Stimulated activated CD4-positive, alpha-beta T cell treated with anti-CD3 and anti-CD28 coated beads, Interleukin-15, amount 100 ng/mL, for 48 hours (primary cell): ENCODE data around the gene ZNF425.
"Not testable (repeated sequence)": the region's sequence is repeated elsewhere in the genome, so short reads cannot be mapped to it uniquely, and the experiment has no call there.

ENCODE experiments used
- DNase-seq, 2 donors: peaks; one replicate each; pipeline ENCODE4 v3.0.0-alpha.2; 2020; ENCODE audit warnings: low read depth in 2 of 2

Gene ZNF425

GRCh38 chr7:149130572-149131198 lies 4.6 kb upstream of the ZNF425 start:
- DNase-seq: no peak

DNA sequence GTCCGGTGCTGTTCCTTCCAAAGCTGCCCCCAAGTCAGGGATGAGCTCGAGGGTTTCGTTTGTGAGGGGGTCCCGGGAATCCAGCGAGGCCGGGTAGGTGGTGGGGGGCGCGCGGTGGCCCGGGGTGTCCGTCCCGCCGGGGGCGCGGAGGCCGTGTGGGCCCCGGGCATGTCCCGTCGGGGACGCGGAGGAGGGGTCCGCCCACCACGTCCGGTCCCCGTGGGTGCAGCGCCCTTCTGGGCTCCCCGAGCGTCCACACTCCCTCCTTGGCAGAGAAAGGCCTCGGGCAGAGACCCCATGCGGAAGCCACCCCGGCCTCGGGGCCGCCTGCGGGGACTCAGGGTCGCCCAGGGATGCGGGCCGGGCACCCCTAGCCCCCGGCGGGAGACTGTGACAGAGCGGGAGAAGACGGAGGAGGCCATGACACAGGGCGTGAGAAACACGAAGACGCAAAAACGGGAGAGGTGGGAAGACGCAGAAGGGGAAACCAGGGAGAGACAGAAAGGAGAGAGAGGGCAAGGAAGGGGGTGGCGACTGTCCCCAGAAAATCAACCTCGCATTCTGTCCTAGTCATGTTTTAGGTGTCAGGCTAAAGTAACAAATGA lies 640 bp upstream of the ZNF425 start:
- DNase-seq: peak; percentile 47 to 64

DNA sequence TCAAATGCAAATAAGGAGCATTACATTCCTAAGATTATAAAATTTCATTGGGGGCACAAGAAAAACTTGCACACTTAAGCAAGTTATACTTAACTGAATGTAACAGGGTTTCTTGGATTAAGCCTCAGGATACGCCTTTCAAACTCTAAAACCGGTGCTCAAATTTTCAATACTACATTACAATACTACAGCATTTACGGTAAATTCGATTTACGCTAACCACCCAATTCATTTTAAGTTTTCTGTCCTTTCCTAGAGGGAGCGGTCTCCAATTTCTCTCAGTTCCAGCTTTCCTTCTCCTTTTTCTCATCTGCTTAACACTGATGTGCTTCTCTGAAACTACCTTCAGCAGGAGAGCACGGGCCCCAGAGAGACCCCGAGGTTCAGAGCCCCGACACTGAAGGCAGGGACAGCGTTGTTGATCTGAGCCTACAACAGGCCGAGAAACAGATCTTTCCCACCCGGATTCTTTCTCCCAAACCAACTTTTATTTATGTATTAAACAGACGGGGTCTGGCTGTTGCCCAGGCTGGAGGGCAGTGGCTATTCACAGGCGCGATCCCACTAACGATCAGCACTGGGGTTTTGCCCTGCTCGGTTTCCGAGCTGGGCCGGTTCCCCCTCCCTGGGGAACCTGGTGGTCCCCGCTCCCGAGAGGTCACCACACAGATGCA lies 798 bp downstream of the ZNF425 start:
- no peak for DNase-seq

DNA sequence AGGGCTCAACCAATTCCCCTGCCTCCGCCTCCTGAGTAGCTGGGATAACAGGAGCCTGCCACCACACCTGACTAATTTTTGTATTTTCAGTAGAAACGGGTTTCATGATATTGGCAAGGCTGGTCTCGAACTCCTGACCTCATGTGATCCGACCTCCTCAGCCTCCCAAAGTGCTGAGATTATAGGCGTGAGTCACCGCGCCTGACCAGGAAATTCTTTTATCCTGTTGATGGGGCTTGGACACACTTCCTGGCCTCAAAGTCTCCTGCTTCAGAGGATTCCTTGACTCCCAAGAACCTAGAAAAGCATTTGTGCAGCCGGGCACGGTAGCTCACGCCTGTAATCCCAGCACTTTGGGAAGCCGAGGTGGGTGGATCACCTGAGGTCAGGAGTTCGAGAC lies 16.2 kb downstream of the ZNF425 start:
- DNase-seq: no peak

GRCh38 chr7:149104749-149105148 lies 21.4 kb downstream of the ZNF425 start:
- no peak for DNase-seq

DNA sequence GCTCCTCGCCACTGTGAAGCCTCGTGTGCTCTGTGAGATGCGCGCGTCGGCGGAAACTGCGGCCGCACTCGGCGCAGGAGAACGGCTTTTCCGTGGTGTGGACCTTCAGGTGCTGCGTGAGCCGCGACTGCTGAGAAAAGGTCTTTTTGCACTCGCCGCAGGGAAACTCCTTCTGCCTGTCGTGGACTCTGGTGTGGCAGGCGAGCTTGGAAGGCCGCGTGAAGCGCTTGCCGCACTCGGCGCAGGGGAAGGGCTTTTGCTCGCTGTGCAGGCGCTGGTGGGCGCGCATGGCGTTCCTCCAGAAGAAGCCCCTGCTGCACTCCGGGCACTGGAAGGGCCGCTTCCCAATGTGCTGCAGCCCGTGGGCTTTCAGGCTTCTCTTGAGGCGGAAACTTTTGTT lies 21.9 kb downstream of the ZNF425 start:
- no peak for DNase-seq

- DNase-seq: no peak
Observed at GRCh38 chr7:149103424-149103823, 22.7 kb downstream of the ZNF425 start.

DNA sequence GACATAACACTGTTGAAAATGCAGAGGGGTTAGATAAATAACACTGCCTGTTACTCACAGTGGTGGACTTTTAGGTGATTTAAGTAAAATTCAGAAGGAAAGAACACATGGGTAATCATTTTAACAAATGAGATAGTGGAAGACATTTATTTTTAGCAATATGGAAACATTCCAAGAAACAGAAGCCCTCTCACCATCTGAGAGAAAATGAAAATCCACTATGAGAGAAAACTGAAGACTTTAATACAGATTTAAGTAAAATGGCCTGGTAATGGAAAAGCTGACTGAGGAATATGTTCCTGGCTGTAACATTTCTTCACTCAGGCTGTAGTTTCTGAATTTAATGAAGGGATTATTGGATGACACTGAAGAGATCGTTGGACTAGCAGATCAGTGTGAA lies 23.5 kb downstream of the ZNF425 start:
- DNase-seq: no peak

- no peak for DNase-seq
Observed at GRCh38 chr7:149100821-149101220, 25.3 kb downstream of the ZNF425 start.

GRCh38 chr7:149099058-149099457 lies 27.1 kb downstream of the ZNF425 start:
- DNase-seq: no peak

DNA sequence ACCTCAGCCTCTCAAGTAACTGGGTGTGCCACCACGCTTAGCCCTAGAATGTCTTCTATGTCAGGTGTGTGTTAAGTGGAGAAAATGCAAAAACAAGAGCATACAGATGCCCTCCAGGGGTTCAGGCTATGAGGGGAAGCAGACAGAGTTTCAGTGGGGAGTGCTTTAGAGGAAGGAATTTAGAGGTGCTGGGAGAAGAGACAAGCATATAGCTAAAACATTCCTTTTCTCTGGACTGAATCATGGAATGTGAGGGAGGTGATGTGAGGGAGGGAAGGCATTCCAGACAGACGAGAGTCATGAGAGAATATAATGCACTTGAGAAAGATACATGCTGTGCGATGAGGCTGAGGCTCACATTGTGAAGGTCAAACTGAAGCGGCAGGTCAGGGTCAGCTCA lies 29.0 kb downstream of the ZNF425 start:
- no peak for DNase-seq

GRCh38 chr7:149093228-149093627 lies 32.9 kb downstream of the ZNF425 start:
- no peak for DNase-seq

- not testable (repeated sequence) for DNase-seq
Observed at GRCh38 chr7:149092244-149092643, 33.9 kb downstream of the ZNF425 start.

- DNase-seq: peak; percentile 90 to 94
Observed at GRCh38 chr7:149090397-149091195, 35.5 kb downstream of the ZNF425 start, which contains the start of gene ZNF786. Gene ZNF786 (minus strand): TSS chr7:149090718. CDS start chr7:149090640, 78 bp downstream.

DNA sequence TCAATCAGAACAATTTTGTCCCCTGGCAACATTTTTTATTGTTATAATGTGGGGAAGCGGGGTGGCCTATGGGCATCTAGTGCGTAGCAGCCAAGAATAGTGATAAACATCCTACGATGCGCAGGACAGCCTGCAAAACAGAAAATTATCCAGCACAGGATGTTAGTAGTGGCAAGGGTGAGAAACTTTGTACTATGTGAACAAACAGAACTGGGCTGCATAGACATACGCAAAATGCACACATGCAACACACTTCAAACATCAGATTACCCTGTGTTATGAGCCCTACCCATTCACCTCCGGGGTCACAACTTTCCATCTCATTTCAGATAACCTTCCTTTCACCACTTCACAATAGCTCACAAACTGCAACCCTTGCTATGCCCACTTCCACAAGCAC lies 38.7 kb downstream of the ZNF425 start:
- DNase-seq: no peak

- no peak for DNase-seq
Observed at GRCh38 chr7:149085866-149086265, 40.3 kb downstream of the ZNF425 start.

DNA sequence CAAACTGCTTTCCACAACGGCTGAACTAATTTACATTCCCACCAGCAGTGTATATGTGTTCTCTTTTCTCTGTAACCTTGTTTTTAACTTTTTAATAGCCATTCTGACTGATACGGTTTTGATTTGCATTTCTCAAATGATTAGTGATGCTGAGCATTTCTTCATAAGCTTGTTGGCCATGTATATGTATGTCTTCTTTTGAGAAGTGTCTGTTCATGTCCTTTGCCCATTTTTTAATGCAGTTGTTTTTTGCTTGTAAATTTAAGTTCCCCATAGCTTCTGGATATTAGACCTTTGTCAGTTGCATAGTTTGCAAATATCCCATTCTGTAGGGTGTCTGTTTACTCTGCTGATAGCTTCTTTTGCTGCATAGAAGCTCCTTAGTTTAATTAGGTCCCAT lies 41.7 kb downstream of the ZNF425 start:
- DNase-seq: no peak

DNA sequence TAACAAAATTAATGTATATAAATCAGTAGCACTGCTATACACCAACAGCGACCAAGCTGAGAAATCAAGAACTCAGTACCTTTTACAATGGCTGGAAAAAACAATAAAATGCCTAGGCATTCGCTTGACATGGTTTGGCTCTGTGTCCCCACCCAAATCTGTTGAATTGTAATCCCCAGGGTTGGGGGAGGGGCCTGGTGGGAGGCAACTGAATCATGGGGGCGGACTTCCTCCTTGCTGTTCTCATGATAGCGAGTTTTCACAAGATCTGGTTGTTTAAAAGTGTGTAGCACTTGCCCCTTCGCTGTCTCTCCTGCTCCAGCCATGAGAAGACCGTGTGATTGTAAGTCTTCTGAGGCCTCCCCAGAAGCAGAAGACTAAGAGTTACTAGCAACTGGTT lies 44.2 kb downstream of the ZNF425 start:
- DNase-seq: no peak

- no peak for DNase-seq
Observed at GRCh38 chr7:149077594-149077993, 48.5 kb downstream of the ZNF425 start.

- no peak for DNase-seq
Observed at GRCh38 chr7:149075286-149075685, 50.8 kb downstream of the ZNF425 start.

DNA sequence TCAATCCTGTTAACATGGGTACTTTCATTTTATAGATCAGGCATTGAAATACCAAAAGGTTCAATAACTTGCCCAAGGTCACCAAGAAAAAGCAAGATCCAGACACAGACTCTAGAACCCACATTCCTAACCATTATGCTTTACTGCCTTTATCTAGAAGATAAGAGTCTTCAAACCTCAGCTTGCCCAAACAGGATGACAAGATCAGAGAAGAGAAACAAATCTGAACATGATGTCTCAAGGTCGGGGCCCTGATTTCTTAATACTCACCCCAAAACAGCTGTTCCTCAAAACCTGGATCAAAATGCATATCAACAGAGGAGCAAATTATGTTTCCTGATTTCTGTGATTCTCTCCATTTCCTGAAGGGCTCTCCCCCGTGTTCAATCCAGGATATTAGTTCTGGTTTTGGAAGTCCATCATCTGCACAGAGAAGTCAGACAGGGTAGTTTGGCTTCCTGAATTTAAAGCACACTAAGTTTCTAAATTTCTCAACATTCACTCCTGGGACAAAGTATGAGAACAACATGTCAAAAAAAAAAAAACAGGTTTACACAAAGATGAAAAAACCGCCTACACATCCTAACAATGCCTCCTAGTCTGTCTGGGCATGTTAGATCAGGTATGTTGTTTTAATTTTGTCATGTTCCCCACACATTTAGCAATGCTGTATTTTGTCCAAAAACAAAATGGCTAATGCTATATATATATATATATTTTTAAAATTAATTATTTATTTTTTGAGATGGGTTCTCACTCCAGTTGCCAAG lies 51.8 kb downstream of the ZNF425 start:
- no peak for DNase-seq

DNA sequence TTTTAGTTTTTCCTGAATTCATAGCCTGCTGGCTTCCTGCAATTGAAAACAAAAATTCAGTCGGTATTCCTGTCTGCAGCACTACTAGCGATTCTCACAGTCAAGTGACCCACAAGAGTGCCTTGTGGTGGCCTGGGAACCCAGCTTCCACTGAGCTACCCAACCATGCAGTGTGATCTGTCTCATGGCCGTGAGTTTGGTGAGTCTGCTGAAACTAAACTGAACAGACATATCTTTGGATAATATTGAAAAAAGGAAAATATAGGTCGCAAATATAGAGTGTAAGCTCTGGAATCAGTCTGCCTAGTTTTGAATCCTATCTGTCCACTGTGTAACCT lies 53.7 kb downstream of the ZNF425 start:
- no peak for DNase-seq
